ENCODE measurements around the gene BGLAP.

BGLAP gene

GRCh38 chr1:156286061-156286460 lies 44.1 kb downstream of the BGLAP start:
- peak overlapping the region; percentile 51 for H3K27ac Mint-ChIP-seq
- H3K4me3 Mint-ChIP-seq = no peak overlapping the region
- no peaks in the 10 kb centered on the region for H3K9me3 Mint-ChIP-seq
- no peaks in the 10 kb centered on the region for H3K27me3 Mint-ChIP-seq
- H3K36me3 Mint-ChIP-seq = peaks cover 2% of the 10 kb centered on the region
- H3K4me1 Mint-ChIP-seq = peaks cover 23% of the 10 kb centered on the region

DNA sequence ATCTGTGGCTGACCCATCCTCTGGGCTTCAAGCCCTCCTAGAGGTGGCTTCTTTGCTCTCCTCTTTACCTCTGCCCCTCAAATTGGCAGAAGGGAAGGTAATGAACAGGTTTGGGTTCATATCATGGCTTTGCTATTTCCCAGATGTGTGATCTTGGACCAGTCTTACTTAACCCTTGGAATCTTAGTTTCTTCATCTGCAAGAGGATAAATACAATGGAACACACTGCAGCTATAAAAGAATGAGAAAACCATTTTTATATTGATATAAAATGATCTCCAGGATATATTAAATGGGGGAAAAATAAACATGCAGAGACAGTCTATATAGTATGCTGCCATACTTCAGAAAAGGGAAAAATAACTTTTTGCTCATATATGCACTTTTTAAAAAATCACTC lies 47.9 kb downstream of the BGLAP start:
- Mint-ChIP-seq H3K36me3 (no peaks in the 10 kb centered on the region), H3K4me1 (peaks cover 16% of the 10 kb centered on the region), H3K27ac (no peak overlapping the region), H3K4me3 (no peak overlapping the region), H3K27me3 (no peaks in the 10 kb centered on the region), H3K9me3 (no peaks in the 10 kb centered on the region)

- no peak overlapping the region for H3K4me3 Mint-ChIP-seq
Observed at GRCh38 chr1:156291226-156292061, 49.5 kb downstream of the BGLAP start.

More at GRCh38 chr1:156291226-156292061, 49.5 kb downstream of the BGLAP start:
- Mint-ChIP-seq H3K36me3 (no peaks in the 10 kb centered on the region), H3K27ac (peak overlapping the region; percentile 70), H3K27me3 (no peaks in the 10 kb centered on the region), H3K9me3 (no peaks in the 10 kb centered on the region), H3K4me1 (peaks cover 26% of the 10 kb centered on the region)
